CMK (cell line): ENCODE data around the gene TLR5.
"Not testable (repeated sequence)": the region's sequence is repeated elsewhere in the genome, so short reads cannot be mapped to it uniquely, and the experiment has no call there.

Experiments used
- DNase-seq: peaks from one replicate; pipeline ENCODE4 v3.0.0-alpha.2; 2010; ENCODE audit warnings: low read depth

TLR5 gene, protein sequence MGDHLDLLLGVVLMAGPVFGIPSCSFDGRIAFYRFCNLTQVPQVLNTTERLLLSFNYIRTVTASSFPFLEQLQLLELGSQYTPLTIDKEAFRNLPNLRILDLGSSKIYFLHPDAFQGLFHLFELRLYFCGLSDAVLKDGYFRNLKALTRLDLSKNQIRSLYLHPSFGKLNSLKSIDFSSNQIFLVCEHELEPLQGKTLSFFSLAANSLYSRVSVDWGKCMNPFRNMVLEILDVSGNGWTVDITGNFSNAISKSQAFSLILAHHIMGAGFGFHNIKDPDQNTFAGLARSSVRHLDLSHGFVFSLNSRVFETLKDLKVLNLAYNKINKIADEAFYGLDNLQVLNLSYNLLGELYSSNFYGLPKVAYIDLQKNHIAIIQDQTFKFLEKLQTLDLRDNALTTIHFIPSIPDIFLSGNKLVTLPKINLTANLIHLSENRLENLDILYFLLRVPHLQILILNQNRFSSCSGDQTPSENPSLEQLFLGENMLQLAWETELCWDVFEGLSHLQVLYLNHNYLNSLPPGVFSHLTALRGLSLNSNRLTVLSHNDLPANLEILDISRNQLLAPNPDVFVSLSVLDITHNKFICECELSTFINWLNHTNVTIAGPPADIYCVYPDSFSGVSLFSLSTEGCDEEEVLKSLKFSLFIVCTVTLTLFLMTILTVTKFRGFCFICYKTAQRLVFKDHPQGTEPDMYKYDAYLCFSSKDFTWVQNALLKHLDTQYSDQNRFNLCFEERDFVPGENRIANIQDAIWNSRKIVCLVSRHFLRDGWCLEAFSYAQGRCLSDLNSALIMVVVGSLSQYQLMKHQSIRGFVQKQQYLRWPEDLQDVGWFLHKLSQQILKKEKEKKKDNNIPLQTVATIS

DNA sequence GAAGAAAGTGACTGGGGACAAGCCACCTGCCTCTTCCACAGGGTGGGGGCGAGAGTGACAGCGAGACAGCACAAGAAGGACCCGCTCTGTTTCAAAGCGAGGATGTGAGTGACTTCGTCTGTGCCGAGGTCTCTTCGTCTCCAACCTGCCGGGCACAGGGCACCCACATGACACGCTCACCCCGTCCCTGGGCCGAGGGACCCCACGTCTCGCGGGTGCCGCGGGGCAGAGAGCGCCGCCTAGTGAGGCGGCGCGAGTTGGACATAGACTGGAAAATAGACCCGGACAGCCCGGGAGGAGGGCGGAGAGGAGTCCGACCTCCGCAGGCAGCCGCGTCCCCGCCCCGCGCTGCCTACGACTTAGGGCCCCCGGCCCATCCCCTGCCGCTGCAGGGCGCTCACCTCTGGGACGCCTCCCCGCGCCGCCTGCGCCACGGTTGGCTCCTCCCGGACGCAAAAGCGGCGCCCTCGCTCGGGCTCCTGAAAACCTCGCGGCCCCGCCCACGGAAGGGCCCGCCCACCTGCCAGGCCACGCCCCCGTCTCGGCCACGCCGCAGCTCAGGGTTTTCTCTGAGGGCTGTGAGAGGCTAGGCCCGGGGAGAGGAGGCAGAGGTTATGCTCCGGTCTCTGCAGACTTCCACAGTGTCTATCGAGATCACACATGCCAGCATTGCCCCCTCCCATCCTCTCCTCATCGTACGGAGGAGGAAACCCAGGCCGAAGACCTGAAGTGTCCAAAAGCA, at the start of gene TLR5:
Gene TLR5 (minus strand): TSS at position 454 of the 742 bp plus-strand sequence. CDS start 30,217 bp downstream, outside the sequence.
- DNase-seq = peak; percentile 67

- no peak for DNase-seq
These were observed 47.1 kb upstream of the TLR5 start for GRCh38 chr1:223189903-223190724.

DNA sequence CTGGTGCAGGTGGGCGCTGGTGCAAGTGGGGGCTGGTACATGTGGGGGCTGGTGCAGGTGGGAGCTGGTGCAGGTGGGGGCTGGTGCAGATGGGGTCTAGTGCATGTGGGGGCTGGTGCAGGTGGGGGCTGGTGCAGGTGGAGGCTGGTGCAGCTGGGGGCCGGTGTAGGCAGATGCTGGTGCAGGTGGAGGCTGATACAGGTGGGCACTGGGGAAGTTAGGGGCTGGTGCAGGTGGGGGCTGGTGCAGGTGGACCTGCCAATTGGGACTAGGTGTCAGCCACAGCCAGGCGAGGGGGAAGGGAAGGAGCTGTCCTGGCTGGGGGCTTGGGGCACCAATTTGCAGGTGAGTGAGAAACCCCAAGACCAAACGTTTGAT, 46.5 kb upstream of the TLR5 start:
- no peak for DNase-seq

GRCh38 chr1:223188618-223189356, 45.7 kb upstream of the TLR5 start:
- DNase-seq = no peak

DNA sequence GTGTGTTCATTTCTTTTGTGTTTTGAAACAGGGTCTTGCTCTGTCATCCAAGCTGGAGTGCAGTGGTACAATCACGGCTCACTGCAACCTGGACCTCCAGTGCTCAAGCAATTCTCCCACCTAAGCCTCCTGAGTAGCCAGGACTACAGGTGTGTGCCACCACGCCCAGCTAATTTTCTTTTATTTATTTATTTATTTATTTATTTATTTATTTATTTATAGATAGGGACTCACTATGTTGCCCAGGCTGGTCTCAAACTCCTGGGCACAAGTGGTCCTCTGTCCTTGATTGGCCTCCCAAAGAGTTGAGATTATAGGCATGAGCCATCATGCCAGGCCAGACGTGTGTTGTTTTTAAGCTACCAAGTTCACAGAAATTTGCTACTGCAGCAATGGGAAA, 43.8 kb upstream of the TLR5 start:
- no peak for DNase-seq

GRCh38 chr1:223183268-223183862, 40.3 kb upstream of the TLR5 start:
- no peak for DNase-seq

- no peak for DNase-seq
These were observed 37.8 kb upstream of the TLR5 start for GRCh38 chr1:223180731-223181321.

- no peak for DNase-seq
These were observed 36.7 kb upstream of the TLR5 start for GRCh38 chr1:223179786-223180185.

DNA sequence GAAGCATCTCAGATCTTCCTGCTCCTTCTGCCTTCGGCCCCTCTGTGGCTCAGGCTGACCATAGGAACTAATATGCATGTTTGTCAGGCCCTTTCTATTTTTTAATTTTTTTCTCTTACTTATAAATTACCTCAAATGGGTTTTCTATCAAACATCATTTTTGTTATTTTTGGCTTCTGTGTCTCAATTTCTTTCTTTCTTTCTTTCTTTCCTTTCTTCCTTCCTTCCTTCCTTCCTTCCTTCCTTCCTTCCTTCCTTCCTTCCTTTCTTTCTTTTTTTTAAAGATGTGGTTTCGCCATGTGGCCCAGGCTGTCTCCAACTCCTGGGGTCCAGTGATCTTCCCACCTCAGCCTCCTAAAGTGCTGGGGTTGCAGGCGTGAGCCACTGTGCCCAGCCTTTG, 36.2 kb upstream of the TLR5 start:
- DNase-seq = no peak

DNA sequence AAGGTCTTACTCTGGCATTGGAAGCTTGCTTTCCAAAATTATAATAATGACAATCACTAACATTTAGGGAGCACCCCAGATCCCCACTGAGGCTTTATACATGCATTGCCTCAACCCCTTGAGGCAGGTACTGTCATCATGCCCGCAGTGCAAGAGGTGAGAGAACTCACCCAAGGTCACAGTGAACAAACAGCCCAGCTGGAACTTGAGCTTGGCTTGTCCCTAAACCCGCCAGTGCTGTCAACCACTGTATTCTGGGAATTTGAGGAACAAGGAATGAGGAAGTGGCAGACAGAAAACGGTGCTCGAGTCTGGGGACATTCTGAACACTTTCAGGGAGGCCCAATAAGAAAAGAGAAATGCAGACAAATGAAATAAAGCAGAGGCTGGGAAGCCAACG, 34.6 kb upstream of the TLR5 start:
- DNase-seq = no peak

DNA sequence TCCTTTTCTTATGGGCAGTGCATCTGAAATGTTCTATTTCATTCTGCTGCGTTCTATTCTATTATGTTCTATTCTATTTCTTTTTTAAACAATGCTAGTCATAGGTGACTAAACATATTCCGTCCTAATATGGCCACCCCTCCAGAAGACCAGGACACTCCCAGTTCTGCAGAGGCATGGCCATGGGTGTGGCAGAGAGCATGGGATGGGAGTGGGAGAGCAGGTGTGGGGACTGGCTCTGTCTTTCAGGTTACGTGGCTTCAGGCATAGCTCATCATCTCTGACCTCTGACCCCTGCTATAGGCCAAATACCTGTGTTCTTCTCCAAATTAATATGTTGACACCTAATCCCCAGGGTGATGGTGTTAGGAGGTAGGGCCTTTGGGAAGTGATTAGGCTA, 33.4 kb upstream of the TLR5 start:
- no peak for DNase-seq

DNA sequence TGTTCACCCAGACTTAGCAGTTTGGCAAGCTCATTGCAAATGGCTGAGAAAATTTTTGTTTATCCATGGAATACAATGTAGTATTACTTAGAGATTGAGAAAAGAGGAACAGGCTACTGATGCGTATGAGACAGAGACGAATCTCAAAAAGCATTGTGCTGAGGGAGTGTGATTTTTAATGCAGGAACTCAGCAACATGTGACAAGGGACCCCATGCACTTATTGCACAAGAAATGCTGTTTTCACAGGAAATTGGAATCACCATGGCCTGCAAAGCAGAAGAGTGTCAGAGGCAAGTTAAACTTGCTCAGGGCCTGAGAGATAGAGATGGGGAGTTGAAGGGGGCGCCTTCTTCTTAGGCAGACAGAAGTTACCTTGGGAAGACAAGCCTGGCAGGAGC, 32.6 kb upstream of the TLR5 start:
- DNase-seq = no peak

DNA sequence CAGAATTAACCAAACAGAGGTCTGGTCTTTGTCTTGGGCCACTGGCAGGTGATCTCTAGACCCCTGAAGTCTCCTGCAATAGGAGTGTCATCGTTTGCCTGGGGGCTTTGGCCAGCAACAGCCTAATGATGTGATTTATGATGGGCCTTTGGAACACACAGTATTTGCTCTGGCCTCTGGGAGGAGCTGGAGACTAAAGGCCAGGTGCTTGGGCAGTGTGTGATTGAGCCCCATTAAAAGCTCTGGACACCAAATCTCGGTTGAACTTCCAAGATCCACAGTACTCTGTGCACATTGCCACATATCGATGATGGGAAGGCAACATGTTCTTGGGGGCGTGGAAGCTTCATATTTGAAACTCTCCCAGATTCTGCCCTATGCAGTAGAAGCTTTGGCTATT, 32.0 kb upstream of the TLR5 start:
- no peak for DNase-seq

DNA sequence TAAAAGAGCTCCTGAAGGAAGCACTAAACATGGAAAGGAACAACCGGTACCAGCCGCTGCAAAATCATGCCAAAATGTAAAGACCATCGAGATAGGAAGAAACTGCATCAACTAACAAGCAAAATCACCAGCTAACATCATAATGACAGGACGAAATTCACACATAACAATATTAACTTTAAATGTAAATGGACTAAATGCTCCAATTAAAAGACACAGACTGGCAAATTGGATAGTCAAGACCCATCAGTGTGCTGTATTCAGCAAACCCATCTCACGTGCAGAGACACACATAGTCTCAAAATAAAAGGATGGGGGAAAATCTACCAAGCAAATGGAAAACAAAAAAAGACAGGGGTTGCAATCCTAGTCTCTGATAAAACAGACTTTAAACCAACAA, 26.4 kb upstream of the TLR5 start:
- DNase-seq = not testable (repeated sequence)

DNA sequence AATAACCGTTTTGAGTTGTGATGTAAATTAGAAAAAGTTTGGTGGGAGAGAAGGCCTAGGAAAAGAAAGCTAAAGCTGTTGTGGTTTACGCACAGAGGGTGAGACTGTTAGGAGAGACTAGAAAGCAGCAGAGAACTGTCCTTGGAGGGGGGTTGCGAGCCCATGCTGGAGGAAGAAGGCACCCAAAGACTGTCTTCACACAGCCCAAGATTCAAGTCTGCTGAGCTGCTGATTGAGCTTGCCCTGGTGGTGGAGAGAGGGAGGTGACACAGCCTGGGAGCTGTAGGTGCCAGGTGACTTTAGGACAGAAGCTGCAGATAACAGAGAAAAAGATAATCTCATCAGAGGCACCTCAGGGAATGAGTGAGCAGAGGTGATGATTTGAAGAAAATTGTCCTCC, 18.3 kb upstream of the TLR5 start:
- DNase-seq = no peak

DNA sequence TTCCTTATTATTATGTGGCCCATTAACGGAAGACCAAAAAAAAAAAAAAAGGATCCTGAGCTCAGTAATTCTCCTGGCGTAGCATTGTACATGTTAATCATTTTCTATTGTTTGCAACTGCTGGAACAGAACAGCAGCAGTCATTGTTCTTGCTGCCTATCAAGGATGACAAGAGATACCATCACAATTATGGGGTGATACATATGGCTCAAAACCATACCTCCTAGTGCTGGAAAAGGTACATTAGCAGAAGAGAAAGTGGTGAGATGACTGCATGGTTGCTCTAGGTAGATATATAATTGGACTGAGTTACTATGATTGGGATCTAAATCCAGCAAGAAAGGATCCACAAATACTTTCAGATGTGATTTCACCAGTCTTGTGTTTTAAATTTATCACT, 13.3 kb upstream of the TLR5 start:
- no peak for DNase-seq

GRCh38 chr1:223155153-223155552, 12.1 kb upstream of the TLR5 start:
- no peak for DNase-seq

DNA sequence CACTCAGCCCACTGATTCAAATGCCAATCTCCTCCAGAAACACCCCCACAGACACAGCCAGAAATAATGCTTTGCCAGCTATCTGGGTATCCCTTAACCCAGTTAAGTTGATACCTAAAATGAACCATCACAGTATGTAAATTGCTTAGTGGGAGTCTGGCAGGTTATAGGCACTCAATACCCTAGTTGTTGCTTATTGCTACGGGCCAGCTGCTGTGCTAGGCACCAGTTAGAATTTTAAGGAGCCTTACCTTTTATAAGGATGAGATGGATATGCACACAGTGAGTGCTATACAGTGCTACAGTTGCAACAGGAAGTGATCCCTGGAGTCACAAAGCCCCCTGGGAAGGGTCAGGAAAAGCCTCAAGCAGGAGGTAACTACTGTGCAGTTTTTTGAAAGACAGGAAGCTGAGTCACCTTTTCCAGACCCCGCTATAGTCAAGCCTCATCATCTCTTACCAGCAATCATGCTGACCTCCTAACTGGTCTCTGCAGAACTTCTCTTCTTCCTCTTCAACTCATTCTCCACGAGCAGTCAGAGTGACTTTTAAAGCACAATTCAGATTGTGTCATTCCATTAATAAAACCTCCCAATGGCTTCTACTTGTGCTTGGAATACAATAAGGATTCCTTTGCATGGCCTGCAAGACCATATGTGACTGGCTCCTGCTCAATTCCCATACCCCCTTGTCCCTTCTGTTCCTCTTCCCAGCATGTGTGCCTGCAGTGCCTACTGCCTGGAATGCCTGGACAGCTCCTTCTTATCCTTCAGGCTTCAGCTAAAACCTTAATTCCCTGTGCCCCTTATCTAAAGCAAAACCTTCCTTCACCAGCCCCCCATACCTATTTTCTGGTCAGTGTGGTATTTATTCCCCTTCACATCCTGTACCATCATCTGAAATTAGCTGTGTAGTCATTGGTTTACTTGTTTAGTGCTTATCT, 10.4 kb upstream of the TLR5 start:
- no peak for DNase-seq

DNA sequence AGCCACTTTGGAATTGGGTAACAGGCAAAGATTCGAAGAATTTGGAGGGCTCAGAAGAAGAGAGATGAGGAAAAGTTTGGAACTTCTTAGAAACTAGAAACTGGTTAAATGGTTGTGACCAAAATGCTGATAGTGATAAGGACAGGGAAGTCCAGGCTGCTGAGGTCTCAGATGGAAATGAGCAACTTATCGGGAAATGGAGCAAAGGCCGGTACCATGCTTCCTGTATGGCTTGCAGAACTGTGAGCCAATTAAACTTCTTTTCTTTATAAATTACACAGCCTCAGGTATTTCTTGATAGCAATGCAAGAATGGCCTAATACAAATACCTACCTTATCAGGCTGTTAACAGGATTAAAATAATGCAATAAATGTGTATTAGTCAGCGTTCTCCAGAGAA, 9.4 kb upstream of the TLR5 start:
- DNase-seq = no peak
